Effector memory CD4-positive, alpha-beta T cell (primary cell): Measurements from ENCODE around the gene ZNF580.

Experiments
- DNase-seq, 3 donors: peaks; one replicate each; pipeline ENCODE4 v3.0.0-alpha.2; 2020
- H3K27ac ChIP-seq: 2 replicates; pipeline ENCODE4 v1.7.0; 2013; ENCODE audit warnings: mild to moderate bottlenecking, low read length, moderate library complexity; ENCODE audit not compliant: insufficient read depth, poor library complexity, severe bottlenecking
- H3K27me3 ChIP-seq: replicated peaks from 2 replicates; pipeline ENCODE4 v1.7.0; 2013; ENCODE audit warnings: mild to moderate bottlenecking, low read length; ENCODE audit not compliant: insufficient read depth, control insufficient read depth, poor library complexity, severe bottlenecking
- H3K36me3 ChIP-seq: 2 replicates; pipeline ENCODE4 v1.7.0; 2013; ENCODE audit warnings: mild to moderate bottlenecking, low read length, moderate library complexity; ENCODE audit not compliant: control insufficient read depth, insufficient read depth
- H3K4me1 ChIP-seq: 2 replicates; pipeline ENCODE4 v1.7.0; 2013; ENCODE audit warnings: low read length, mild to moderate bottlenecking; ENCODE audit not compliant: control insufficient read depth, insufficient read depth, poor library complexity, severe bottlenecking
- H3K4me3 ChIP-seq: 2 replicates; pipeline ENCODE4 v1.7.0; 2013; ENCODE audit warnings: low read length, low read depth, mild to moderate bottlenecking; ENCODE audit not compliant: insufficient read depth, poor library complexity, severe bottlenecking
- H3K9me3 ChIP-seq: 2 replicates; pipeline ENCODE4 v1.7.0; 2013; ENCODE audit warnings: mild to moderate bottlenecking, low read length, moderate library complexity; ENCODE audit not compliant: control insufficient read depth

ZNF580 gene

DNA sequence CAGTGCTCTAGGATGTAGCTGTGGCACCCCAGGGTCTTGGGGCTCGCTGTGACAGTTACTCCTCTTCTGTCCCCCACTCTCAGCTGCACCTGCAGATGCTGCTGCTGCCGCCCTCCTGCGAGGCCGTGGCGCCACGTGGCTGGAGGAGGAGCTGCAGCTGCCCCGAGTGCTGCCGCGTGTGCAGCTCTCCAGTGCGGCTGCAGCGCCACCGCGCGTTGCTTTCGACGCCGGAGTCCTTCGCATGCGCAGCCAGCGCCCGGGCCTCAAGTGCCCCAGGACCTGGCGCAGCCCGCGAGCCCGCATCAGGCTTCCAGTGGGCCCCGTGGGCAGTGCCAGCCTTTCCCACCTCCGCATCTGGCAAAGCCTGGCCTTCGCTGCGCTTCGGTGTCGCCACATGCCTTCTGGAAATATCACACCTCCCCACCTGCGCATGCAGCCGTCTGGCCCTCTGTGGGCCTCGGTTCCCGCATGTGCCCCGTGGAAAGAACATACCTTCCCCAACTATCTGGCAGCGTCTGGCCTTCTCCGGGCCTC, 692 bp upstream of the ZNF580 start:
- peak overlapping the region; percentile 84 for H3K27ac ChIP-seq
- H3K4me3 ChIP-seq, result peak overlapping the region; percentile 76
- peak; percentile 55 to 61 (median 61) for DNase-seq
- H3K4me1 ChIP-seq, result peaks cover 55% of the 10 kb centered on the region
- no peaks in the 10 kb centered on the region for H3K9me3 ChIP-seq
- H3K27me3 ChIP-seq, result no peaks in the 10 kb centered on the region
- H3K36me3 ChIP-seq, result peaks cover 5% of the 10 kb centered on the region

DNA sequence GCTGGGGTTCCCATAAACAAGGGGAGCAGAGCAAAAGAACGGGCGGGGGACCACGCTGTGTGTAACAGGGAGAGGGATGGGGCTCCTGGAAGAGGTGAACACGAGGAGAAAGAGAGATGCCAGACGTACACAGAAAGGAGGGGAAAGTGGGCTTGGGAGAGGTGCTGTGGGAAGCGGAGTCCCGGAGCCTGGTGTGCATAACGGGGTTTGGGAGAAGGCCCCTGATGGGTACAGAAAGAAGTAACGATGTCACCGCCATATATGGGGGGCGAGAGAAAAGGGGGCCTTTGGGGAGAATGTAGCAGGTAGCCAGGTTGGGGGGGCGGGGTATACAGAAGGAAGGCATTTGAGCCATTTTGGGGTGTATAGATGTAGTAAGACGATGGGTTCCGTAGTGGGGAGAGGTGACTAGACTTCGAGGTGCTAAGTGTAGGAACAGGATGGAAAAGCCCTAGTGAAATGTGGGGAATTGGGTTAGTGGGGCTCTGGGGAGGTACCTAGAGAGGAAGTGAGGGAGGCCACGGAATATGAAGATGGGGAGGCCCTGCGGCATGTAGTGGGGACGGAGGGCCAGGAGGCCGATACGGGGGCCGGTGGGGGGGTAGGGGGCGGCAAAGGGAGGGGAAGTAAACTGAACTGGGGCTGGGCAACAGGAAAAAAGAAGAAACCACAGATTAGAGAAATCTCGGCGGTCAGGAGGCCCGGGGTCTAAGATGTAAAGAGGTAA, 787 bp downstream of the ZNF580 start:
- Histone ChIP-seq H3K4me1 (peaks cover 45% of the 10 kb centered on the region), H3K27ac (peak overlapping the region; percentile 84), H3K27me3 (no peaks in the 10 kb centered on the region), H3K4me3 (peak overlapping the region; percentile 76), H3K36me3 (peaks cover 9% of the 10 kb centered on the region), H3K9me3 (no peaks in the 10 kb centered on the region)
- DNase-seq, result no peak

DNA sequence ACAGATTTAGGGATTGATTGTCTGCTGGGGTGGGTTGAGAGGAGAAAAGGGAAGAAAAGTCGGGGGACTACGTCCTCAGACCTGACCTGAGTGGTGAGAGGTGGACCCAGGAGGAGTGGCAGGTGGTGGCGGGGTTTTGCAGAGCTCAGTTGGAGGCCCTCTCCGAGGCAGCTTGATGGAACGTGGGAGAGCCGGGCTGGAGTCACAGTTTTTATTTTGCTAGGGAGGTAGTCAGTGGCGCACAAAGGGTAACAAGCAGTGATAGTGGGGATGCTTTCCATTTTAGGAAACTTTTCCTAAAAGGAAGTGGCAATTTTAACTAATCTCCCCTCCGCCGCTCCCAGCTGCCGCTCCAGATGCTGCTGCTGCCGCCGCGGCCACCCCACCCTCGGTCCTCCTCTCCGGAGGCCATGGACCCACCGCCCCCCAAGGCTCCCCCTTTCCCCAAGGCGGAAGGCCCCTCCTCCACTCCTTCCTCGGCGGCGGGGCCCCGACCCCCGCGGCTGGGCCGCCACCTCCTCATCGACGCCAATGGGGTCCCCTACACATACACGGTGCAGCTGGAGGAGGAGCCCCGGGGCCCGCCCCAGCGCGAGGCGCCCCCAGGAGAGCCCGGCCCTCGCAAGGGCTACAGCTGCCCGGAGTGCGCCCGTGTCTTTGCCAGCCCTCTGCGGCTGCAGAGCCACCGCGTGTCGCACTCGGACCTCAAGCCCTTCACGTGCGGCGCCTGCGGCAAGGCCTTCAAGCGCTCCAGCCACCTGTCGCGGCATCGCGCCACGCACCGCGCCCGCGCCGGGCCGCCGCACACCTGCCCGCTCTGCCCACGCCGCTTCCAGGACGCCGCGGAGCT, 1.6 kb downstream of the ZNF580 start:
- Histone ChIP-seq H3K4me1 (peaks cover 39% of the 10 kb centered on the region), H3K4me3 (peak overlapping the region; percentile 76), H3K27me3 (no peaks in the 10 kb centered on the region), H3K36me3 (peaks cover 9% of the 10 kb centered on the region), H3K9me3 (no peaks in the 10 kb centered on the region), H3K27ac (peak overlapping the region; percentile 84)
- DNase-seq, result no peak

DNA sequence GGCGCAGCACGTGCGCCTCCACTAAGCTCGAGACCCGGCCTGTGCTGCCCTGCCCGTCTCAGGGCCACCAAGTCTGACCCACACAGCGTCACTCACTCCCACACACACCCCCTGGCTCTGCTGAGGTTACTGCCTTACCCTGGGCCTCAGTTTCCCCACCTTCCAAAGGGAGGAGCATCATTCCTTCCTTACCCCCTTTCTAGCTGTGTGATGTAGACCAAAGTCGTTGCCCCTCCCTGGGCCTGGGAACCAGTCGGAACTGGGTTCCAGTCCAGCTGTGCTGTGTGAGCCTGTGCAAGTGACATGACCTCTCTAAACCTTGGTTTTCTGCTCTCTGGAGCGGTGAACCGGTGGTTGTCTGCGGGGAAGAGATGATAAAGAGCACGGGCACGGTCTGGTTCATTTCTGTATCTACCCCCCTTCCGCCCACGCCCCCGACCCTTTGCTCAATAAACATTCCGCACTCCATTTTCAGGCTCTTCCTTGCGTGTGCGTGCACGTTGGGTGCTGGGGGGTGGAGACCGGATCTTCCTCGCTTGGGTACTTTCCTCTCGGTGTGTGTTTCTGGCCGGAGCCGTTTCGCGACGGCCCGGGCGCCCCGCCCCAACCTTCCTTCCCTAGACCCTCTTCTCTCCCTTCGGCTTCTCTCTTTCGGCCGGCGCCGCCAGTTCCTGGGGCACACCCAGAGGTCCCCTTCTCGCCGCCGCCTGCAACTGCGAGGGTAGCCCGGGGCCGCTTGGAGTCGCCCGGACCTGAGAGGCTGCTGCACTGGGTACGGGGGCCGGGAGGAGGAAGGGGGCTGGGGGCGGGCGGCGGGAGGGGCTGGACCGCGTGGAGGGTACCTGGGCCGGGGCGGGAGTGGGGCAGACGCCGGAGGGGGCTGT, 2.4 kb downstream of the ZNF580 start, which contains the start of gene ZNF581:
Gene ZNF581 (plus strand): TSS at position 647 of the 884 bp plus-strand sequence. CDS start 923 bp downstream, outside the sequence.
- peak; percentile 54 to 66 (median 64) for DNase-seq
- H3K27me3 ChIP-seq, result no peaks in the 10 kb centered on the region
- H3K4me3 ChIP-seq, result peak within 1 kb of the TSS; percentile 76
- H3K27ac ChIP-seq, result peak within 1 kb of the TSS; percentile 84
- peaks cover 41% of the 10 kb centered on the region for H3K4me1 ChIP-seq
- H3K36me3 ChIP-seq, result peaks cover 9% of the 10 kb centered on the region
- H3K9me3 ChIP-seq, result no peaks in the 10 kb centered on the region

DNA sequence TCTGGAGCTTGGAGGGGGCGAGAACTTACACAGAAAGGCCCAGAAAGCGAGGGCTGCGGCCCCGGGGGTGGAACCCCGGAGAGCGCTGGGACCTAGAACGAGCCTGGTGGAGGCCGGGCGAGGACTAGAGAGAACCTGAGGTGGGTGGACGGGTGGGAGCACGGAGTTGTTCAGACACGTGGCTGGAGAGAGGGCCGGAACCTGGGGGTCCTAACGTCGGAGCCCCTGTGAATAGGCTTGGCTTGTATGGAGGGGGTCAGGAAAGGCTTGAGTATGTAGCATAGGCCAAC, 3.0 kb downstream of the ZNF580 start:
- Histone ChIP-seq H3K4me1 (peaks cover 47% of the 10 kb centered on the region), H3K27ac (peak overlapping the region; percentile 84), H3K4me3 (peak overlapping the region; percentile 76), H3K27me3 (no peaks in the 10 kb centered on the region), H3K9me3 (no peaks in the 10 kb centered on the region), H3K36me3 (peaks cover 9% of the 10 kb centered on the region)
- DNase-seq, result no peak

DNA sequence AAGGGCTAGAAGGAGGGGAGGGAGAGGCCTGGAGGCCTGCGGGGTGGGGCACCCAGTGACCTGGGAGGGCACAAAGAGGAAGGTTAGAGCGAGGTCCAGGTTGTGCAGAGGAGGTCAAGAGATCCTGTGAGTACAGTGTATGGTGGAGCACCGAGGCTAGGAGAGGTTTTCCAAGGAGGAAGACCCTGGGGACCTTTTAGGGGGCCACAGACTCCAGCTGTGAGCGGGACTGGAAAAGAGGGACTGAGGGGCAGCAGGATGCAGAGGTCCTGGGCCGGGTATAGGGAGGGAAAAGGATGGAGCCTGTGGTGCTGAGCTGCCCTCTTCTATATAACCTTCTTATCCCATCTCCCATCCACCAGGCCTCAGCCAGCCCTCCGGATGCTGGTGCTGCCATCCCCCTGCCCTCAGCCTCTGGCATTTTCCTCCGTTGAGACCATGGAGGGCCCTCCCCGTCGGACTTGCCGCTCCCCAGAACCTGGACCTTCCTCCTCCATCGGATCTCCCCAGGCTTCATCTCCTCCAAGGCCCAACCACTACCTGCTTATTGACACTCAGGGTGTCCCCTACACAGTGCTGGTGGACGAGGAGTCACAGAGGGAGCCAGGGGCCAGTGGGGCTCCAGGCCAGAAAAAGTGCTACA, 3.5 kb downstream of the ZNF580 start:
- H3K27me3 ChIP-seq, result no peaks in the 10 kb centered on the region
- H3K4me3 ChIP-seq, result peak overlapping the region; percentile 76
- peak overlapping the region; percentile 84 for H3K27ac ChIP-seq
- H3K36me3 ChIP-seq, result peaks cover 9% of the 10 kb centered on the region
- no peaks in the 10 kb centered on the region for H3K9me3 ChIP-seq
- H3K4me1 ChIP-seq, result peaks cover 48% of the 10 kb centered on the region
- no peak for DNase-seq

DNA sequence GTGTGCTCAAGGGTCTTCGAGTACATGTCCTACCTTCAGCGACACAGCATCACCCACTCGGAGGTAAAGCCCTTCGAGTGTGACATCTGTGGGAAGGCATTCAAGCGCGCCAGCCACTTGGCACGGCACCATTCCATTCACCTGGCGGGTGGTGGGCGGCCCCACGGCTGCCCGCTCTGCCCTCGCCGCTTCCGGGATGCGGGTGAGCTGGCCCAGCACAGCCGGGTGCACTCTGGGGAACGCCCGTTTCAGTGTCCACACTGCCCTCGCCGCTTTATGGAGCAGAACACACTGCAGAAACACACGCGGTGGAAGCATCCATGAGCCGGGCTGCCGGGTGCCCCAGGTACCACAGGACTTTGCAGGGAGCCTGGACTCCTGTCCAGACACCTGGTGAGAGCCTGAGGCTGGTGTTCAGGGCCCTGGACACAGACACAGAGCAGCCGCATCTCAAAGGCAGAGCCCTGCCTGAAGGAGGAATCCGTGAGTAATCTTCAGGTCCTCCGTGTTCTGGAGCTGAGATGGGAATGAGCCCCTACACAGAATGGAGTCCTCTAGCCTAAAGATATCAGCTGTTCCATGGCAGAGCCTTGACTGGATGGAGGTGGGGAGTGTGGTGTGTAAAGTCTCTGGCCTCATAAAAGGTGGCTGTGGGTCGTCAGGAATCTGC, 4.2 kb downstream of the ZNF580 start:
- no peaks in the 10 kb centered on the region for H3K27me3 ChIP-seq
- peaks cover 46% of the 10 kb centered on the region for H3K4me1 ChIP-seq
- H3K4me3 ChIP-seq, result no peak overlapping the region
- H3K9me3 ChIP-seq, result no peaks in the 10 kb centered on the region
- DNase-seq, result no peak
- peaks cover 9% of the 10 kb centered on the region for H3K36me3 ChIP-seq
- H3K27ac ChIP-seq, result no peak overlapping the region

DNA sequence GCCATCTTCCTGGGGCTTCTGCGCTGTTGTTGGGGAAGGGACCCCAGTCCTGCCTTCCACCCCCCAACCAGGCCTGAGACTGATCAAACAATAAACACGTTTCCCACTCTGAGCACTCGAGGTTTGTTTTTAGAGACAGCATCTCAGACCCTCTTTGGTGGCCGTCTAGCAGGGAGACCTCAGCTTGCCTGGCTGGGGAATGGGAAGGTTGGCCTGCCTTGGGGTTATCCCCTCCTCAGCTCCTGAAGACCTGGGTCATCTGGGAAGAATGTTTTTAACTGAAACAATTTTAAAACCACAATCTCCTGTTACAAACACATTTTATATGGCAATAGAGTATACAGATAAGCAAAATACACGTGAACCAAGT, 4.7 kb downstream of the ZNF580 start:
- H3K27me3 ChIP-seq, result no peaks in the 10 kb centered on the region
- no peak overlapping the region for H3K27ac ChIP-seq
- peaks cover 9% of the 10 kb centered on the region for H3K36me3 ChIP-seq
- DNase-seq, result no peak
- peaks cover 42% of the 10 kb centered on the region for H3K4me1 ChIP-seq
- H3K4me3 ChIP-seq, result no peak overlapping the region
- H3K9me3 ChIP-seq, result no peaks in the 10 kb centered on the region
